DOHH2 (cell line): ENCODE measurements around the gene MVB12B.

ENCODE experiments used
- EZH2phosphoT487 ChIP-seq: fragments of 200-600 bp; sonication (generic); IDR thresholded peaks from 2 replicates; pipeline ENCODE4 v1.6.1; 2017; ENCODE audit warnings: borderline replicate concordance, mild to moderate bottlenecking, antibody characterized with exemption, low read length, moderate library complexity, mixed read lengths
- TF ChIP-seq, protein P1 (sequence below): fragments of 200-600 bp; sonication (generic); IDR thresholded peaks from one replicate; pipeline ENCODE4 v1.5.1; 2014; ENCODE audit warnings: antibody characterized with exemption, mild to moderate bottlenecking, low read depth, low read length; ENCODE audit not compliant: poor library complexity, severe bottlenecking

DNA sequence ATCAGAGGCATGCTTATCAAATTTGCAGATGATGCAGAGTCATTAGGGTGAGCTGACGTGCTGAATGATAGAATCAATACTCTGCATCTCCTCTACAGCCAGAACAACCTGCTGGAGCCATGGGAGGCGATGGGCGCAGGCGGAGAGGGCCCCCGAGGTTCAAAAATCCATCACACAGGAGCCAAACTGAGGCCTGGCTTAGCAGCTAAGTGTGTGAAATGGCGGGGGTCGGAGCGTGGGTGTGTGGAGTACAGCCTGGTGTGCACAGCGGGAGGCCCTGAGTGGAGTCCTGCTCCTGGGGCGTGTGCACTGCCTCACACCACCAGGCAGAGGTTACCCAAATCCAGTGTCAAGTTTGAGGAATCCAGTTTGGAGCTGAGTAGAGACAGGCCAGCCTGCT, 73.2 kb downstream of the MVB12B start:
- TF ChIP-seq, protein P1, sequence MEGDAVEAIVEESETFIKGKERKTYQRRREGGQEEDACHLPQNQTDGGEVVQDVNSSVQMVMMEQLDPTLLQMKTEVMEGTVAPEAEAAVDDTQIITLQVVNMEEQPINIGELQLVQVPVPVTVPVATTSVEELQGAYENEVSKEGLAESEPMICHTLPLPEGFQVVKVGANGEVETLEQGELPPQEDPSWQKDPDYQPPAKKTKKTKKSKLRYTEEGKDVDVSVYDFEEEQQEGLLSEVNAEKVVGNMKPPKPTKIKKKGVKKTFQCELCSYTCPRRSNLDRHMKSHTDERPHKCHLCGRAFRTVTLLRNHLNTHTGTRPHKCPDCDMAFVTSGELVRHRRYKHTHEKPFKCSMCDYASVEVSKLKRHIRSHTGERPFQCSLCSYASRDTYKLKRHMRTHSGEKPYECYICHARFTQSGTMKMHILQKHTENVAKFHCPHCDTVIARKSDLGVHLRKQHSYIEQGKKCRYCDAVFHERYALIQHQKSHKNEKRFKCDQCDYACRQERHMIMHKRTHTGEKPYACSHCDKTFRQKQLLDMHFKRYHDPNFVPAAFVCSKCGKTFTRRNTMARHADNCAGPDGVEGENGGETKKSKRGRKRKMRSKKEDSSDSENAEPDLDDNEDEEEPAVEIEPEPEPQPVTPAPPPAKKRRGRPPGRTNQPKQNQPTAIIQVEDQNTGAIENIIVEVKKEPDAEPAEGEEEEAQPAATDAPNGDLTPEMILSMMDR: no peak
- TF ChIP-seq EZH2phosphoT487: no peak
